D721Med (cell line): ENCODE data around the gene SUMO1.

Source experiments
- DNase-seq: peaks from one replicate; pipeline ENCODE4 v3.0.0; 2011; ENCODE audit warnings: low spot score; ENCODE audit not compliant: insufficient read length
- FAIRE-seq: peaks from 2 replicates; lab custom pipeline; 2011; peaks lifted over from hg19 to GRCh38; lab: Jason Lieb, UNC
- CTCF ChIP-seq: IDR thresholded peaks from 2 replicates; pipeline ENCODE4 v1.5.1; 2012; ENCODE audit warnings: mild to moderate bottlenecking, control low read depth; ENCODE audit not compliant: insufficient read depth; ENCODE audit errors: missing control alignments

The SUMO1 gene

GRCh38 chr2:202221873-202222272, 16.5 kb downstream of the SUMO1 start:
- DNase-seq (no peak), FAIRE-seq (no peak)
- TF ChIP-seq CTCF: no peak

GRCh38 chr2:202215179-202215578, 23.2 kb downstream of the SUMO1 start:
- no peak for DNase-seq

GRCh38 chr2:202208526-202208925, 29.9 kb downstream of the SUMO1 start:
- FAIRE-seq (no peak), DNase-seq (no peak)
- no peak for TF ChIP-seq CTCF

More at GRCh38 chr2:202215179-202215578, 23.2 kb downstream of the SUMO1 start:
- no peak for FAIRE-seq
- no peak for TF ChIP-seq CTCF

GRCh38 chr2:202204855-202205254, 33.5 kb downstream of the SUMO1 start:
- peak; percentile 6 for FAIRE-seq
- no peak for TF ChIP-seq CTCF

GRCh38 chr2:202203348-202203747, 35.0 kb downstream of the SUMO1 start:
- DNase-seq (no peak), FAIRE-seq (no peak)
- no peak for TF ChIP-seq CTCF

More at GRCh38 chr2:202204855-202205254, 33.5 kb downstream of the SUMO1 start:
- no peak for DNase-seq

- FAIRE-seq (no peak), DNase-seq (no peak)
- TF ChIP-seq CTCF: no peak
These were observed 36.9 kb downstream of the SUMO1 start for GRCh38 chr2:202201220-202202160.

GRCh38 chr2:202196727-202197126, 41.7 kb downstream of the SUMO1 start:
- DNase-seq: no peak
- no peak for FAIRE-seq
- TF ChIP-seq CTCF: no peak
